Head of caudate nucleus (tissue), 42 donors: ENCODE data around the gene ARID3A.

Experiments
- DNase-seq, 42 donors: peaks; one replicate each; pipeline versions ENCODE4 v3.0.0 to v3.0.0-alpha.2; 2020 to 2021; ENCODE audit warnings: mixed read lengths in 7 of 42
- intact Hi-C: fragments of 100-400 bp; cut with DNase I; formaldehyde crosslinking; loops from one replicate; pipeline ENCODE4 v1.15.0; 2022

The ARID3A gene

DNA sequence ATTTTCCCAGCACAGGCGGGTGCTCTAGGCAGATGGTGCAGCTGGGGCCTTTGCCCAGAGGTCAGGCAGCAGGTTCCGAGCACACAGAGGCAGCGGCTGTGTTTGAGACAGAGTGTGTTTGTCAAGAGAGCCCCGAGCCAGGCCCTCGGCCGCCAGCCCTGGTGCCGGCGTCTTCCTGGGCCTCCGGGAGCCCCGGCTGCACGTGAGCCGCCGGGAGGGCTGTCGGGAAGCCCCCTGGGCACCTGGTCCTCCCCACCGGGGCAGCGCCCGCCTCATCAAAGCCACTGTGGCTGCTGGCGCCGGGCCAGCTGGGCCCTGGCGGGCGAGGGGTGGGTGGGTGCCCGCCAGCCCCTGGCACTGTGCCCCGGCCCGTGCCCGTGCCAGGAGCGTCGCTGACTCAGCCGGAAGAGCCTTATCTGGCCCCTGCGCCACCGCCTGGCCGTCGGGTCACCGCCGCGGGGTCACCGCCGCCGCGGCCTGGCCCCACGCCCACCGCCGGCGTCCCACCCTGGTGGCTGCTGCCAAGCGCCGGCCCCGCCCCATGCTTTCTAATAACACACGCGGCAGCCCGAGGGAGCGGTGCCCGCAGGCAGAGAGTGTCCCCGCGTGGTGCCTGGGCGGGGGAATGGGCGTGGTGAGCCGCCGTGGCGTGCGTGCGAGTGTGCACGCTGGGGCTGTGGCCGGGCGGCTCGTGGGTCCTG, 14.9 kb downstream of the ARID3A start:
- DNase-seq: peak; percentile 47 to 88 (median 70)
- intact Hi-C loops: no loop called here

DNA sequence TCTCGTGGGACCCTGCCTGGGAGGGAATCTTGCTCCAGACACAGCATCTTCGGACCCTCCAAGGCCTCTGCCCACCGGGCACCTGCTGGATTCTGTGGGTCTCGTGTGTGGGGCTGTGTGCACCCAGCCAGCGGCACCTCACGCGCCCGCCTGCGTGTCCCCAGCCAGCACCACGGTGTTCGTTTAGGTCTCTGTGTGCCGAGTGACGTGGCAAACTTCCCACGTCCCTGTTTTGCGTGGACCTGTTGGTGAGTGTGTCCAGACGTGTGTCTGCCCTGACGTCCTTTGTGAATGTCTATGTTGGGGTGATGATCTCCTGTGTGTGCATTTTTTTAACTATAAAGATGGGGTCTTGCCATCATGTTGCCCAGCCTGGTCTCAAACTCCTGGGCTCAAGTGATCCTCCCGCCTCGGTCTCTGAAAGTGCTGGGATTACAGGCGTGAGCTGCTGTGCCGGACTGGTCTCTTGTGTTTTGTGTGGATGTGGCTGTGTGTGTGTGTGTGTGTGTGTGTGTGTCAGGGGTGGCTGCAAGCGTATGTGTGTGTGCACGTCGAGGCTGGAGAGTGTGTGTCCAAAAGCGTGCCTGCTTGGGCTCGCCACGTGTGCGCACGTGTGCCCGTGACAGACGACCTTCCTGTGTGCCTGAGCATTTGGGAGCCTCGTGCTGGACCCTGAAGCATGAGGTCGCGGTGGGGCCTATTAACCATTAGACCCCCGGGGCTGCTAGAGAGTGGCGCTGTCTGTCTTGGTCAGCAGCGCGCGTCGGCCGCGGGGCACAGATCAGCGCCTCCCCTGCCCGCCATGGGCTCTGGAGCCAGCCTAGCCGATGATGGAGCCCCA, 15.7 kb downstream of the ARID3A start:
- intact Hi-C loops: no loop called here
- peak in 1 of 42 donors; percentile 23 for DNase-seq

DNA sequence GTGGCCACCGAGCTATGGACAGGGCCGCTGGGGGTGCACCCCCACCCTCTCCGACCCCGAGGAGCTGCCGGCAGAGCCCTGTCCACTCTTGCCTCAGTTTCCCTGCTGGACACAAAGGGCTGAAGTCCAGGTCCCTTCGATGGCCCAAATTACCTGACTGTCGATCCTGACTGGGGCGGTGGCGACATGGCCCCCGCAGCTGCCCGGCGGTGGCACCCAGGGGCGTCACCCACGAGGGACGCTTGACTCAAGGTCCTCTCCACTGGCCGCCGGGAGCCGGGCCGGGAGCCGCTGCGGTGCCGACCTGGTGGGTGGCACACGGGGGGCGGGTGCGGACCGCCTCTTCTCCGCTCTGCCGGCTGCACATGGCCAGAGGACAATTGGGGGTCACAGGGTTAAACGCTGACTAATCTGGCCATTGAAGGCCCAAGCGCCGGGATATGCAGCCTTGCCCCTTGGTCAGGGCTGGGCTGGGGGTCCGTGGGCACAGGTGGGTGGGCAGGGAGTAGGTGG, 16.4 kb downstream of the ARID3A start:
- no peak for DNase-seq
- intact Hi-C loops: no loop called here

DNA sequence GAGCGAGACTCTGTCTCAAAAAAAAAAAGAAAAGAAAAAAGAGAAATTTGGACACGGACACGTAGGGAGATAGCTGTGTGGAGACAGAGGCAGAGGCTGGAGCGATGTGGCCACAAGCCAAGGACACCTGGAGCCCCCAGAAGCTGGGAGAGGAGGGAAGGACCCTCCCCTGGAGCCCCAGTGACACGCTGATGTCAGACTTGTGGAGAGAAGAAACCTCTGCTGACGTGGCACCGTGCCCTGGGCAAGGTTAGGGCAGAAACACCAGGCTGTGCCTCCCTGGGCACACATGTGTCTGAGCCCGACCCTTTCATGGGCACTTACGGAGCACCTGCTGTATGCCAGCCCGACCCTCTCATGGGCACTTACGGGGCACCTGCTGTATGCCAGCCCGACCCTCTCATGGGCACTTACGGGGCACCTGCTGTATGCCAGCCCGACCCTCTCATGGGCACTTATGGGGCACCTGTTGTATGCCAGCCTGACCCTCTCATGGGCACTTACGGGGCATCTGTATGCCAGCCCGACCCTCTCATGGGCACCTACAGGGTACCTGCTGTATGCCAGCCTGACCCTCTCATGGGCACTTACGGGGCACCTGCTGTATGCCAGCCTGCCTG, 17.8 kb downstream of the ARID3A start:
- intact Hi-C loops: no loop called here
- no peak for DNase-seq

DNA sequence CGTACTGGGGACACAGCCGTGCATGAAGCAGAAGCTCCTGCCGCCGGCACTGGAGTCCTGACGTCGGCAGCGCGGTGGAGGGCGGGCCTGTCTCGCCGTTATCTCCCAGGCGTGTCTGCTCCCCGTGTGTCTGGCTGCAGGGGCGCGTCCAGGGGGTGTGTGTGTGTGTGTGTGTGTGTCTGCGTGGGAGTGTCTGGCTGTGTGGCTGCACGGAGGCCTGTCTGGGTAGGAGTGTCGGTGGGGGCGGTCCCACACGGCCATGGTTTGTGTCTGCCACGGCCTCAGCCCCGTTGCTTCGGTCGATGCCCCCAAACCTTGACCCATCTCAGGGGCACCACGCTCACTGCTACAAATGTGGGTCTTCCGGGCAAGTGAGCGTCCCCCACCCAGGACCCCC, 18.3 kb downstream of the ARID3A start:
- no peak for DNase-seq
- intact Hi-C loops: no loop called here

DNA sequence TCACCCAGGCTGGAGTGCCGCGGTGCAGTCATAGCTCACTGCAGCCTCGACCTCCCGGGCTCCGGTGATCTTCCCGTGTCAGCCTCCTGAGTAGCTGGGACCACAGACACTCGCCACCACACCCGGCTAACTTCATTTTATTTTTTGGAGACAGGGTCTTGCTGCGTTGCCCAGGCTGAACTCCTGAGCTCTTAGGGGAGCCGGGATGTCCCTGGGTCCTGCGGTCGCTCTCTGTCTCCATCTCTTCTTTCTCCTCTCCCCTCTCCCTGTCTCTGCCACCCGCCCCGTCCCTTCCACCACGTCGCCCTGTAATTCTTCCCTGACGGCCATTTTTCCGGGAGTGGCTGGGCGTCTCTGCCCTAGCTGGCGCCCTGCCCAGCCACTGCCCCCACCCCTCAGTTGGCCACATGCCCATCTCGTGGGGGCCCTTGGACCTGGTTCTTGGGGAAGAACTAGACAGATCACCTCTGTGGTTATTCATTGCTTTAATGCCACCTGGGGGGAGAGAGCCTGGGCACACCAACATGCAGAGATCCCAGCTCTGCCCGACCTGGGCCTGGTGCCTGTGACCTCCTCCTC, 18.9 kb downstream of the ARID3A start:
- DNase-seq: no peak
- intact Hi-C loops: no loop called here

DNA sequence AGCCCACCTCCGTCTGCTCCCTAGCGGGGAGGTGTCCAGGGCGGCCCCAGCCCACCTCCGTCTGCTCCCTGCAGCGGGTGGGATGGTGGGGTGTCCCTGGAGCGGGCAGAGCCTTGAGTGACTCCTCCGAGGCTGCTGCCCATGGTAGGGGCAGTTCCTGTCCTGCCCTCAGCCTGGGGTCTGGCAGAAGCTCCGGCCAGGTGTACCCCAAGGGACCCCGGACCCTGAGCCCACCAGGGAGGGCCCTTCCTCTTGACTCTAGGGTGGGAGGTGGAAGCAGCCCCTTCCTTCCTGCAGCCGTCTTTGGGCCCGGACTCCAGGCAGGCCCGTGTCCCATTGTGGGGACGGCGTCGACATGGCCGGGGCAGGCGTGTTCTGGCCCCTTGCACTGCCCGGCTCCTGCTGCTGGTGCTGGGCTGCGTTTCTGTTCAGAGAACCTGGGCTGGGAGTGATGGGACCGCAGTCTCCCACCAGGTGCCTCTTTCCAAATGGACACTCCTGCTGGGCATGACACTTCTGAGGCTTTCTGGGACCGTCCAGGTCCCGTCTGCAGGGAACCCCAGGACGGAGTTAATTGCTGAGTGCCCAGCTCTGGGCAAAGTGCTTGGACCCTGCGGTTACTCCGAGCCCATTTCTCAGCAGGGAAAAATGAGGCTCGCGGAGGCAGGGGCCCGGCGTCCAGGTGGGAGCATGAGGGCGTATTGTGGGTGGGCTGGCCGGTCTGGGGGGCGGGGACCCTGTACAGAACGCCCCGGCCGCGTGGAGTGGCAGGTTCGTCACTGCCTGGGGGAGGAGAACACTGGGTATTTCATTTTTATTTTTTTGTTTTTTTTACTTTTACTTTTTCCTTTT, 19.8 kb downstream of the ARID3A start:
- intact Hi-C loops: no loop called here
- no peak for DNase-seq

DNA sequence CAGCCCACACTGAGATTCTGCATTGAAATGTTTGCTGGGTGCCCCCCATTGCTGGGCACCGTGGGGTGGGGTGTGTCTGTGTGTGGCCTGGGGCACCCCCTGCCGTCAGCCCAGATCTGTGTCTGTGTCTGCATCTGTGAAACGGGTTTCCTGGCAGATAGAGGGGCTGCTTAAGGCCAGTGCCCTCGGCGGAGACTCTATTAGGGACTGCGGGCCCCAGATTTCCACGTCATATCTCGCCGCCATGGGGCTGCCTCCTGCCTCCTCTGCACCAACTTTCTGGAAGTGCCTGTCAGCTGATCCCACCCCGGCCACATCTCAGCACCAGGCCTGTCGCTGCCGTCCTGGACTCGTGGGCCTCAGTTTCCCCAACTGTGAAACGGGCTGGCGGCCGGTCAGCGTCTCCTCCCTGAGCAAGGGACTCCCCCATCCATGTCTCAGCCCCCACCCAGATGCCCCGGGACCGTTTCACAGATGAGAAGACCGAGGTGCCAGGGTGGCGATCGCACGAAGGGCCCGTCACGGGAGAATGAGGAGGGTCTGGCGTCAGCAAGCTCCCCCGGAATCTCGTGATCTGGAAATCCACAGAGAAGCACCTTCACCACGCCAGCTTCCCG, 21.4 kb downstream of the ARID3A start:
- intact Hi-C loops: no loop called here
- no peak for DNase-seq

DNA sequence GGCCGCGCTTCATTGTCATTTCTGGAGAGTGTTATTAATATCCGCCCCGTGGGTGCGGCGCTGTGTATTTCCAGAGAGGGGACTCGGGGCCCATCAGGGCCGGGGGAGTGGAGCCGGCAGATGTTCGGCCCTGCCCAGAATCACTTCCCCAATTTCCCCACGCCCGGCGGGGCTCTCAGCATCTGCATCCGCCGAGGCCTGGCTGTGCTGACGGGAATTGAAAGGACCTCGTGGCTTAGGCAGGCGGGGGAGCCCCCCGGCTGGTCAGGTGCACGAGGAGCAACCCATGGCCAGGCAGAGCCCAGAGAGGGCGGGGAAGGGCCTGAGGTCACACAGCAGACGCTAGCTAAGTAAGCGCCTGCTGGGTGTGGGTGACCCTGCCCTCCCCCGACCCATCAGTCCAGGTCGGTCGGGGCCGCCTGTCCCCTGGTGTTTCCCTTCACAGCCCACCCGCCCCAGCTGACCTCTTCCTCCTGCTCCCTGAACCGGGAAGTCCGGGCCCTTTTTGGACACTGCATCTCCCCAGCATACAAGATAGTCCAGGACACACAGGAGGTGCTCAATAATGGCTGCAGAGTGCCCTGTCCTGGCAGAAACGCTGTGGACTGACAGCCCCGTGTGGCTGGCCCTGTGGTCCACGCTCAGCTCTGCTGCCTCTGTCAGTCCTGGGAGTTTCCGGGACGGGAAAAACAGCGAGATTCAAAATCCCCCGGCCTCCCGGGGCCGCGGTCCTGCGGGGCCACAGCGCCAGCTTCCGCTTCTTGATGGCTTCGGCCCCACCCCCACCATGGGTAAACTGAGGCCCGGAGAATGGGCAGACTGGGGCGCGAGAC, 22.1 kb downstream of the ARID3A start:
- peak in 37 of 42 donors; percentile 16 to 71 (median 45) for DNase-seq
- intact Hi-C loops: no loop called here

DNA sequence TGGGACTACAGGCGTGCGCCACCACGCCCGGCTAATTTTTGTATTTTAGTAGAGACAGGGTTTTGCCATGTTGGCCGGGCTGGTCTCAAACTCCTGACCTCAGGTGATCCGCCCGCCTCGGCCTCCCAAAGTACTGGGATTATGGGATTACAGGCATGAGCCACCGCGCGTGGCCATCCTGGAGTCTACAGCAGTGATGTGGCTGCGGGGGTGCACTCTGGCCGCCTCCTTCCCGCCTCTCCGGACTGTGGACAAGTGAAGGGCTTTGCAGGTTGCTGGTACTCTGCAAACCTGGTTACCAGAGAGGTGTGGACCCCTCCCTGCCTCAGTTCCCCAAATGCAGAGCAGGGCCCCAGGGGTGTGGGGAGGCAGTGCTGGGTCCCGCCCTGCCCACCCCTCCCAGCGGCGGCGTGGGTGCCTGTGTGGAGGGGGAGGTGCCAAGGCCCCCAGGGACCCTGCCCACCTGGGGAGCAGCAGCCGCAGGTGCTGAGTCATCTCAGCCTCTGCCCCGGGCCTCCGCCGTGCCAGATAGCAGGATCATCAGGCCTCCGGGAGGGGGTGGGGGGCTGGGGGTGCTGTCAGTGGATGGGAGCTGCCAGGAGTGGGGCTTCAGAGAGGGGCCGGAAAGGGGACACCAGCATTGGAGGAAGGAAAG, 23.1 kb downstream of the ARID3A start:
- DNase-seq: no peak
- intact Hi-C loops: no loop called here

DNA sequence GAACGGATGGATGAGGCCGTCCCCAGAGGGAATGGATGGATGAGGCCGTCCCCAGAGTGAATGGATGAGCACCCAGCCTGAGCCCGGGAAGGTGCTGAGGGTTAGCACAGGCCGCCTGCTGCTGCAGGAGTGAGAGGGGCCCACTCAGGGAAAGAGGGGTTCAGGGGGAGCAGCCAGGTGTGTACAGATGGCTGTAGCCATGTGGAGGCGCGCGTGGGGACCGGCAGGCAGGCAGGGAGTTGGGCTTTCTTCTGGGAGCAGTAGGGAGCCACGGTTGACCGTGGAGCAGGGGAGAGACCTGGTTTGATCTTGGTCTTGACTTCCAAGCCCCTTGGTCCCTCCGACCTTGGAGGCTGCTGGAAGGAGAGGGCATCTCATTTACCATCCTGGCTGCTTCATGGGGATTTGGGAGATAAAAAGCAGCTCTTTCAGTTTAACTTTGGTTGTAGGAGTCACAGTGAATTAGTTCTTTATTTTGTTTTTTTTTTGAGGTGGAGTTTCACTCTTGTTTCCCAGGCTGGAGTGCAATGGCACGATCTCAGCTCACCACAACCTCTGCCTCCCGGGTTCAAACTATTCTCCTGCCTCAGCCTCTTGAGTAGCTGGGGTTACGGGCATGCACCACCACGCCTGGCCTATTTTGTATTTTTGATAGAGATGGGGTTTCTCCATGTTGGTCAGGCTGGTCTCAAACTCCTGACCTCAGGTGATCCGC, 24.7 kb downstream of the ARID3A start:
- intact Hi-C loops: no loop called here
- no peak for DNase-seq

DNA sequence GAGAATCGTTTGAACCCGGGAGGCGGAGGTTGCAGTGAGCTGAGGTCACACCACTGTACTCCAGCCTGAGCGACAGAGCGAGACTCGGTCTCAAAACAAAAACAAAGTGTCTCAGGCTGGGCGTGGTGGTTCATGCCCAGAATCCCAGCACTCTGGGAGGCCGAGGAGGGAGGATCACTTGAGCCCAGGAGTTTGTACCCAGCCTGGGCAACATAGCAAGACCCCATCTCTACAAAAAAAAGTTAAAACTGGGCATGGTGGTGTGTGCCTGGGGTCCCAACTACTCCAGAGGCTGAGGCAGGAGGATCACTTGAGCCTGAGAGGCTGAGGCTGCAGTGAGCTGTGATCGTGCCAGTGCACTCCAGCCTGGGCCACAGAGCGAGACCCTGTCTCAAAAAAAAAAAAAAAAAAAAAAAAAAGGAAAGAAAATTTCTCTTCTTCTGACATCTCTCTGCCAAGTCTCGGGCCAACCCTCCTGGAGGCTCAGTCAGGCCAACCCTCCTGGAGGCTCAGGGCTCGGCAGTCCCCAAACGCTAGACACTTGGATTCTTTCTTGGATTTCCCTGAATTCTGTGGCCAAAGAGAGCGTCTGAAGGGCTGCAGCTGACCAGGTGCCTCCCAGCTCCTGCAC, 26.3 kb downstream of the ARID3A start:
- DNase-seq: no peak
- intact Hi-C loops: no loop called here

DNA sequence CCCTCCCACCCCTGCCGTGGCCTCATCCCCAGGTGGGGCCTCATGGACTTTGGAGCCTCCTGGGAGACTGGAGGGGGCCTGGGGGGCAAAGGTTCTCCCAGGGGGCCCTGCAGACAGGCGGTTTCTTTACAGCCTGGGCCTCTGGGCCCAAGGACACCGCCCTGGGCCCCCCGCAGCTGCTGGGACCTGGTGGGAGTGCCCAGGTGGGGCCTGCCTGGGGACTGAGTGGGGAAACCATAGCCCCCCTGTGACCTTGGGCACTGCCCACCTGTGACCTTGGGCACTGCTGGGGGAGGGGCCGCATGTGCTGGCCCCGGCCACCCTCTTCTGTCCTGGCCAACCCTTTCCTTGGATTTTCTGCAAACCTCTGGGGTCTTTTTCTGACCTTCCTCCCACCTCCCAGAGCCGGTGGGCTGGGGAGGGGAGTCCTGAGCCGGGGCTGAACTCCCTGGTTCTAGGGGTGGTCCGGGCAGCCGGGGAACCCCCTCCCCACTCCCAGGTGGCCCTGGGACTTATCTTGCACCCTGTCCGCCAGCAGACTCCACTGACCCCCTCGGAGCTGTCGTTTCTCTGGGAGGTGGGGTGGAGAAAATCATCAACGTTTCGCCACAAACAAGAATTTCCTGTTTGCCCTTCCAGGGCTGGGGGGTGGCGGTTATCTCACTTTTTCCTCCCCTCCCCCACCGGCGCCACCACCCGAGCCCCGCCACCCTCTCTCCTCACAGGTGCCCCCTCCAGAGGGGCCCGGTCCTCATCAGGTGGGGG, 27.0 kb downstream of the ARID3A start:
- no peak for DNase-seq

DNA sequence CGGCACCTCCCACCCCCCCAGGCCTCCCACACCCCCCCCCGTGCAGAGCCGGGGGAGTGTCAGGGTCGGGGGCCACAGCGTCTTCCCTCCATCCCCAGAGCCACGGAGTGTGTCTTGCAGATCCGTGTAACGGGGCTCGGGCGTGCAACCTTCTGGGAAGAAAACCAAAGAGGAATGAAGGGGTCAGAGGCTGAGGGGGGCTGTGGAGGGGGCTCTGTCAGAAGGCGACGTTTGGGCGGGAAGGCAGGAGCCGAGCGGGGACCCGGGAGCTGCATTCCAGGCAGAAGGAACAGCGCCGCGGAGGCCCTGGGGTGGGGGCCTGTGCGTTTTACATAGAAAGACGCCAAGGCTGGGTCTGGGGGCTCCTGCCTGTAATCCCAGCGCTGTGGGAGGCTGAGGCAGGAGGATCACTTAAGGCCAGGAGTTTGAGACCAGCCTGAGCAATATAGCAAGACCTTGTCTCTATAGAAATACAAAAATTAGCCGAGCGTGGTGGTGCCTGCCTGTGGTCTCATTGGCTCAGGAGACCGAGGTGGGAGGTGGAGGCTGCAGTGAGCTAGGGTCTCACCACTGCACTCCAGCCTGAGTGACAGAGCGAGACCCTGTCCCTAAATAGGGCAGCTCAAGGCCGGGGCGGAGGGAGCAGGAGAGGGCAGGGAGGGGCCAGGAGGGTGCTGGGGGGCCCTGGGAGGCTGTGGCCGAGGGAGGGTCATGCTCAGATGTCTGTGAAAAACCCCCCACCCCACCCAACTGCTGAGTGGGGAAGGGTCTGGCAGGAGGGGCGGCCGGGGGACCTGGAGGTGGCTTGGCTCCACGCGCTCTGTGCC, 27.8 kb downstream of the ARID3A start:
- intact Hi-C loops: no loop called here
- no peak for DNase-seq

More for the DNA sequence above, 27.0 kb downstream of the ARID3A start:
- intact Hi-C loops: no loop called here
